HepG2 (cell line): ENCODE data around the gene ENO2. TPM values are rescaled to one million over a fixed set of nuclear protein-coding genes. Genes with fewer than 3 reads are reported as not detected.

Experiments used
- ATRX ChIP-seq: sonication (generic); formaldehyde crosslinking; IDR thresholded peaks from 2 replicates; pipeline ENCODE4 v1.4.0; 2020; ENCODE audit warnings: missing genetic modification reagents, borderline replicate concordance
- BCL3 ChIP-seq: sonication (generic); formaldehyde crosslinking; IDR thresholded peaks from 2 replicates; pipeline ENCODE4 v1.5.1; 2020; ENCODE audit warnings: mild to moderate bottlenecking, missing genetic modification reagents, moderate library complexity
- CSRNP1 ChIP-seq: sonication (generic); formaldehyde crosslinking; IDR thresholded peaks from 2 replicates; pipeline ENCODE4 v1.8.1; 2023; ENCODE audit warnings: mild to moderate bottlenecking, missing genetic modification reagents
- DMAP1 ChIP-seq: IDR thresholded peaks from 2 replicates; pipeline ENCODE4 v1.6.1; 2016
- HBP1 ChIP-seq: IDR thresholded peaks from 2 replicates; pipeline ENCODE4 v1.6.1; 2016; ENCODE audit warnings: low read depth, control low read depth
- KMT2B ChIP-seq: IDR thresholded peaks from 2 replicates; pipeline ENCODE4 v1.6.1; 2016; ENCODE audit warnings: missing genetic modification reagents, missing compliant biosample characterization
- MBD4 ChIP-seq: IDR thresholded peaks from 2 replicates; pipeline ENCODE4 v1.6.1; 2012; ENCODE audit warnings: low read length, inconsistent platforms, borderline replicate concordance
- NR2F6 ChIP-seq, 2 experiments: IDR thresholded peaks; 2 replicates each; pipeline ENCODE4 v1.6.1; 2016; ENCODE audit warnings: antibody characterized with exemption in 1 of 2, mild to moderate bottlenecking in 1 of 2
- PTBP1 ChIP-seq: fragments of 200-400 bp; formaldehyde crosslinking; IDR thresholded peaks from 2 replicates; pipeline ENCODE4 v1.6.1; 2018; ENCODE audit warnings: low read length, low read depth; ENCODE audit not compliant: poor library complexity, severe bottlenecking
- RFX1 ChIP-seq: fragments of 450-650 bp; IDR thresholded peaks from 2 replicates; pipeline ENCODE4 v1.6.1; 2017
- RFX3 ChIP-seq: IDR thresholded peaks from 2 replicates; pipeline ENCODE4 v1.6.1; 2016; ENCODE audit warnings: missing biosample characterization, missing genetic modification reagents
- RFXANK ChIP-seq: IDR thresholded peaks from 2 replicates; pipeline ENCODE4 v1.6.1; 2016
- SALL1 ChIP-seq: sonication (generic); formaldehyde crosslinking; IDR thresholded peaks from 2 replicates; pipeline ENCODE4 v1.8.0; 2022; ENCODE audit warnings: mild to moderate bottlenecking, missing genetic modification reagents
- SMYD3 ChIP-seq: sonication (generic); formaldehyde crosslinking; IDR thresholded peaks from 2 replicates; pipeline ENCODE4 v1.8.1; 2023; ENCODE audit warnings: mild to moderate bottlenecking, missing genetic modification reagents
- SNAPC2 ChIP-seq: sonication (generic); formaldehyde crosslinking; IDR thresholded peaks from 2 replicates; pipeline ENCODE4 v1.8.1; 2022; ENCODE audit warnings: mild to moderate bottlenecking, missing genetic modification reagents
- SRY ChIP-seq: sonication (generic); formaldehyde crosslinking; IDR thresholded peaks from 2 replicates; pipeline ENCODE4 v1.8.0; 2022; ENCODE audit warnings: mild to moderate bottlenecking, missing genetic modification reagents
- TEAD3 ChIP-seq: optimal IDR thresholded peaks from 2 replicates; pipeline ENCODE3; 2016; ENCODE audit warnings: borderline replicate concordance
- ZEB1 ChIP-seq: IDR thresholded peaks from 2 replicates; pipeline ENCODE4 v1.6.1; 2012; ENCODE audit warnings: mild to moderate bottlenecking, low read depth, inconsistent platforms; ENCODE audit not compliant: insufficient replicate concordance
- ZFP36L2 ChIP-seq: sonication (generic); formaldehyde crosslinking; IDR thresholded peaks from 2 replicates; pipeline ENCODE4 v1.4.0; 2020; ENCODE audit warnings: missing genetic modification reagents
- ZNF18 ChIP-seq: sonication (generic); formaldehyde crosslinking; IDR thresholded peaks from 2 replicates; pipeline ENCODE4 v1.8.0; 2022; ENCODE audit warnings: mild to moderate bottlenecking, missing genetic modification reagents; ENCODE audit not compliant: insufficient replicate concordance
- ZNF264 ChIP-seq: sonication (generic); formaldehyde crosslinking; IDR thresholded peaks from 2 replicates; pipeline ENCODE4 v1.4.0; 2020; ENCODE audit warnings: missing genetic modification reagents
- ZNF296 ChIP-seq: sonication (generic); formaldehyde crosslinking; conservative IDR thresholded peaks from 2 replicates; pipeline ENCODE4 v1.5.0; 2020; ENCODE audit warnings: mild to moderate bottlenecking, missing genetic modification reagents
- ZNF335 ChIP-seq: sonication (generic); formaldehyde crosslinking; IDR thresholded peaks from 2 replicates; pipeline ENCODE4 v1.4.0; 2020; ENCODE audit warnings: missing genetic modification reagents
- ZNF501 ChIP-seq: sonication (generic); formaldehyde crosslinking; IDR thresholded peaks from 2 replicates; pipeline ENCODE4 v1.5.1; 2020; ENCODE audit warnings: mild to moderate bottlenecking, moderate library complexity, missing genetic modification reagents
- ZNF589 ChIP-seq: sonication (generic); formaldehyde crosslinking; conservative IDR thresholded peaks from 2 replicates; pipeline ENCODE4 v1.8.0; 2022; ENCODE audit warnings: mild to moderate bottlenecking, moderate library complexity, missing genetic modification reagents
- ZNF616 ChIP-seq: sonication (generic); formaldehyde crosslinking; IDR thresholded peaks from 2 replicates; pipeline ENCODE4 v1.5.0; 2020; ENCODE audit warnings: low read depth, mild to moderate bottlenecking, missing genetic modification reagents
- polyA plus RNA-seq, 8 experiments: library from polyadenylated mRNA; depleted of rRNA in 3 of 8; stranded (reverse) in 7 of 8; unstranded in 1 of 8; fragments of >200 nt; fragmentation: Illumina TruSeq in 4 of 8; extraction: Trizol in 4 of 8; gene quantifications; 2 replicates each; pipeline versions ENCODE4 v1.2.1 to v1.2.3, GENCODE V29; 2011 to 2016; ENCODE audit warnings: low read depth in 4 of 8, missing spikeins in 1 of 8, mixed read lengths in 1 of 8; ENCODE audit not compliant: insufficient read depth in 1 of 8
- total RNA-seq, 5 experiments: library from RNA; depleted of rRNA; stranded (reverse); fragments of >200 nt; fragmentation: Illumina TruSeq; extraction: Trizol; gene quantifications; 2 replicates each; pipeline ENCODE4 v1.2.3, GENCODE V29; 2016; ENCODE audit warnings: low read depth in 1 of 5

ENO2 gene
- total and polyA plus RNA-seq, 2 of the 13 experiments (the other 11 are each of a cell fraction or from before 2014, with no cell fraction given), result 19.3 to 136 TPM

DNA sequence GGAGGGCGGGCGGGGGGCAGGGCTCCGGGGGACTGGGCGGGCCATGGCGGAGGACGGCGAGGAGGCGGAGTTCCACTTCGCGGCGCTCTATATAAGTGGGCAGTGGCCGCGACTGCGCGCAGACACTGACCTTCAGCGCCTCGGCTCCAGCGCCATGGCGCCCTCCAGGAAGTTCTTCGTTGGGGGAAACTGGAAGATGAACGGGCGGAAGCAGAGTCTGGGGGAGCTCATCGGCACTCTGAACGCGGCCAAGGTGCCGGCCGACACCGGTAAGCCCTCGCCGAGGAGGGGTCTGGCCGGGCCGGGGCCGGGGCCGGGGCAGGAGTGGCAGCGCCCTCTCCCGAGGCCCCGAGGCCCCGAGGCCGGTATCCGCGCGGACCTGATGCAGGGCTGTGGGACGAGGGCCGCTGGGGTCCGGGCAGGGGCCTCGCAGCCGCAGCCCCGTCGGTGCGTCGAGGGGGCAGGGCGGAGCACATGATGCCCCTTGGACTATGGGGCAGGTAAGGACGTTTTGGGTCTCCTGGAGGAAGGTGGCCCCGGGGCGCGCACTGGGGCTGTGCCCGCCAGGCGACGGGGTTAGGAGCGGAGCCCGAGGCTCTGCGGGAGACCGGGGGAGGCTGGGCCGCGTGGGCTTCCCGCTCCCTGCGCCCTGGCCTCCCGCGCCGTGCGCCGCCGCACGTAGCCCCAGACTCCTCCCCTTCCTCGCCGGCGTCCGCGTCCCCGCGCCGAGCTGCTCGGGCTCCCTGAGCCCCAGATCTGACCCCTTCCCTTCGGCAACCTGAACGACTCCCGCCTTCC, 46.8 kb upstream of the ENO2 start, which contains the start of gene TPI1 (continued):
- TF ChIP-seq ZNF264 (no peak; the same call in 1 of the 2 replicates), ATRX (no peak), DMAP1 (peak; percentile 61; the same call in 1 of the 2 replicates), ZNF589 (no peak; the same call in none of the 2 replicates), ZEB1 (no peak), BCL3 (peak; percentile 34; the same call in 1 of the 2 replicates), ZNF296 (CRISPR knock-in tag) (0 out of 2 replicates have a peak, but pooled peaks have one; percentile 36), HBP1 (CRISPR knock-in tag) (peak; percentile 61), ZNF335 (CRISPR knock-in tag) (0 out of 2 replicates have a peak, but pooled peaks have one; percentile 40), ZNF616 (CRISPR knock-in tag) (0 out of 2 replicates have a peak, but pooled peaks have one; percentile 60), NR2F6 (IDR thresholded peaks at IDR 0.05) (no peak), NR2F6 (CRISPR knock-in tag; IDR thresholded peaks at IDR 0.05) (peak; percentile 50; the same call in 1 of the 2 replicates), ZNF501 (CRISPR knock-in tag) (peak; percentile 62), RFX1 (no peak), ZNF18 (CRISPR knock-in tag) (peak; percentile 87), ZFP36L2 (CRISPR knock-in tag) (0 out of 2 replicates have a peak, but pooled peaks have one; percentile 20), KMT2B (CRISPR knock-in tag) (peak; percentile 50; the same call in 1 of the 2 replicates), SRY (CRISPR knock-in tag) (peak; percentile 80), RFXANK (peak; percentile 76; the same call in 1 of the 2 replicates), PTBP1 (no peak), SNAPC2 (no peak), RFX3 (CRISPR knock-in tag) (no peak), MBD4 (no peak), CSRNP1 (CRISPR knock-in tag) (0 out of 2 replicates have a peak, but pooled peaks have one; percentile 84), TEAD3 (CRISPR knock-in tag) (no peak), SMYD3 (no peak; the same call in 1 of the 2 replicates), SALL1 (CRISPR knock-in tag) (peak; percentile 78)
